Type B pancreatic cell (in vitro differentiated cells): ENCODE results near the gene TANGO6. TPM values are rescaled to one million over a fixed set of nuclear protein-coding genes. Genes with fewer than 3 reads are reported as not detected.
A peak's percentile ranks its signal among the peaks of the same experiment; 100 is the strongest.

Experiments
- DNase-seq: peaks from one replicate; pipeline ENCODE4 v3.0.0; 2021; ENCODE audit warnings: mixed read lengths; ENCODE audit not compliant: unreplicated experiment; ENCODE audit errors: extremely low spot score
- H3K27ac Mint-ChIP-seq: 2 replicates; pipeline ENCODE4 v1.8.0; 2021; ENCODE audit warnings: mild to moderate bottlenecking, mixed read lengths
- H3K27me3 Mint-ChIP-seq: 2 replicates; pipeline ENCODE4 v1.8.0; 2021; ENCODE audit warnings: mixed read lengths
- H3K36me3 Mint-ChIP-seq: 2 replicates; pipeline ENCODE4 v1.8.0; 2021; ENCODE audit warnings: mixed read lengths
- H3K4me1 Mint-ChIP-seq: one replicate; pipeline ENCODE4 v1.8.0; 2021; ENCODE audit warnings: mixed read lengths; ENCODE audit not compliant: unreplicated experiment
- H3K4me3 Mint-ChIP-seq: 2 replicates; pipeline ENCODE4 v1.8.0; 2021; ENCODE audit warnings: mild to moderate bottlenecking, mixed read lengths
- H3K9me3 Mint-ChIP-seq: 2 replicates; pipeline ENCODE4 v1.8.0; 2021; ENCODE audit warnings: mixed read lengths
- total RNA-seq: library from RNA; stranded (reverse); gene quantifications from 2 replicates; pipeline ENCODE4 v1.2.1, GENCODE V29; 2021; ENCODE audit warnings: low replicate concordance
- TF ChIP-seq, protein P1 (sequence below): fragments of 200-600 bp; sonication (generic); conservative IDR thresholded peaks from 2 replicates; pipeline ENCODE4 v1.5.0; 2021; ENCODE audit warnings: antibody characterized with exemption, mild to moderate bottlenecking

The TANGO6 gene
- total RNA-seq, 1 donor from 2014 or later, result 13.0 TPM

DNA sequence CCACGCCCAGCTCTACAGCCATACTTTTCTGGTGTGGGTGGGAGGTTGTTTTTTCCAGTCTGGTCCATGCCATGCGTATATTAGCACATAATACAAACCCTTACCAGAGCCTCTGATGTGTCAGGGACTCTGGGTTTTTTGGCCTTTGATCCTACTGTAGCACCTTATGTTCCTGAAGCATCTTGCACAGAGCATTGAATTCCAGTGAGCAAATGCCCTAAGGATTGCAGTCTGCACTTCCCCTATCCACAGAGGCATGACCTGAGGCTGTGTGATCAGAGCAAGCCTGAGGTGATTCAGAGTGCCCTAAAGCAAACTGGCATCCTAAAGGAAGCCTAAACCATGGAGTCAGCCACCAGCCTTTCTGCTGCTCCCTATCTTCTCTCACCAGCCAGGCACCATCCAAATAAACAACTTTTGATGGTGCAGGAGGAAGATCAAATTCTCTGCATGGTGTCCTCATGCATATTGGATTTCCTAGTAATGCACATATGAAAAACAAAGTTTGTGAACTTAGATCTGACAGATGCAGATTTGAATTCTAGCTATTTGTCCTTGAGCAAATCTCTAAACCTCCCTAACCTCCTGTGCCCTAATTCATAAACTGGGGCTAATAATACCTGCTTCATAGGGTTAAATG, 220.9 kb downstream of the TANGO6 start:
- DNase-seq, result no peak
- Mint-ChIP-seq H3K9me3 (no peaks in the 10 kb centered on the region), H3K27me3 (no peaks in the 10 kb centered on the region), H3K4me3 (no peak overlapping the region), H3K4me1 (peaks cover 19% of the 10 kb centered on the region), H3K27ac (no peak overlapping the region), H3K36me3 (no peaks in the 10 kb centered on the region)
- TF ChIP-seq, protein P1, sequence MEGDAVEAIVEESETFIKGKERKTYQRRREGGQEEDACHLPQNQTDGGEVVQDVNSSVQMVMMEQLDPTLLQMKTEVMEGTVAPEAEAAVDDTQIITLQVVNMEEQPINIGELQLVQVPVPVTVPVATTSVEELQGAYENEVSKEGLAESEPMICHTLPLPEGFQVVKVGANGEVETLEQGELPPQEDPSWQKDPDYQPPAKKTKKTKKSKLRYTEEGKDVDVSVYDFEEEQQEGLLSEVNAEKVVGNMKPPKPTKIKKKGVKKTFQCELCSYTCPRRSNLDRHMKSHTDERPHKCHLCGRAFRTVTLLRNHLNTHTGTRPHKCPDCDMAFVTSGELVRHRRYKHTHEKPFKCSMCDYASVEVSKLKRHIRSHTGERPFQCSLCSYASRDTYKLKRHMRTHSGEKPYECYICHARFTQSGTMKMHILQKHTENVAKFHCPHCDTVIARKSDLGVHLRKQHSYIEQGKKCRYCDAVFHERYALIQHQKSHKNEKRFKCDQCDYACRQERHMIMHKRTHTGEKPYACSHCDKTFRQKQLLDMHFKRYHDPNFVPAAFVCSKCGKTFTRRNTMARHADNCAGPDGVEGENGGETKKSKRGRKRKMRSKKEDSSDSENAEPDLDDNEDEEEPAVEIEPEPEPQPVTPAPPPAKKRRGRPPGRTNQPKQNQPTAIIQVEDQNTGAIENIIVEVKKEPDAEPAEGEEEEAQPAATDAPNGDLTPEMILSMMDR, result no peak

DNA sequence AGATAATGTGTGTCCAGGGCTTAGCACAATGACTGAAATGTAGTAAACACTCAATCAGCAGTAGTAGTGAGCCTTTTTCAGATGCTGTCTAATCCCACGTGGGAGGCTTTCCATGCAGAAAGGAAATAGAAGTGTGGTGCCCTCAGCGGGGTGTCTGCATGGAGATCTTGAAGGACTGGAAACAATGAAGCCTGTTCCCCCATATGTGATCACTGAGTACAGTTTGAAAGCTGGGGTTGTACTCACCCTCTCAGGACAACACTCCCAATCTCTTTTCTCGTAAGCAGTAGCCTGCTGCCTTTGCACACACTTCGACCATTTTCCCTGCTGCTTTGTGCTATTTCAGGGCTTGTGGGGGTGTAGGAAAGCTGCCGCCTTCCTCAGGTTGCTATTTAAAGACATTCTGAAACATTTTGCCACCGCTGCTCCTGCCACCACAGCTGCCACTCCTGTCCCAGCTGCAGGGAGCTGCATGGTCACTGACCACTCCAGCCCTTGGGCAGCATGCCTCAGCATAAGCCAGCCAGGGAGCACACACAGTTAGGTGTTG, 221.5 kb downstream of the TANGO6 start:
- peaks cover 19% of the 10 kb centered on the region for H3K4me1 Mint-ChIP-seq
- no peaks in the 10 kb centered on the region for H3K27me3 Mint-ChIP-seq
- TF ChIP-seq, protein P1, result no peak
- no peak overlapping the region for H3K4me3 Mint-ChIP-seq
- DNase-seq, result no peak
- H3K36me3 Mint-ChIP-seq, result no peaks in the 10 kb centered on the region
- no peaks in the 10 kb centered on the region for H3K9me3 Mint-ChIP-seq
- H3K27ac Mint-ChIP-seq, result no peak overlapping the region

DNA sequence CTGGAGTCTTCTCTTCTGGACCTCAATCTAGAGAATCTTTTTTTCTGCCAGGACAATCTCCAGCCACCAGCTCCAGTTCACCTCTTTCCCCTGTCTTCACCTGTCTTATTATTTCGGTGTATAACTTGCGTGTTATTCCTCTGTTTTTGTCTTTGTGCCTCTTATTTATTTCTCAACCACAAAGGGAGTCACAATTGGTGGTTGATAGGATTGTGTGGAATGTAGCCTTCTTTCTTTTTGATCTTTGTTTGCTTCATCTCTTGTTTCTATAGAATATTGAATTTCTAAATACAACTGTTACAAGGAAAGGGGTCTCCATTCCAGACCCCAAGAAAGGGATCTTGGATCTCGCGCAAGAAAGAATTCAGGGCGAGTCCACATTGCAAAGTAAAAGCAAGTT, 226.2 kb downstream of the TANGO6 start:
- Mint-ChIP-seq H3K4me3 (no peak overlapping the region), H3K9me3 (no peaks in the 10 kb centered on the region), H3K27me3 (no peaks in the 10 kb centered on the region), H3K36me3 (no peaks in the 10 kb centered on the region), H3K27ac (no peak overlapping the region), H3K4me1 (peaks cover 27% of the 10 kb centered on the region)
- DNase-seq, result no peak
- TF ChIP-seq, protein P1, result no peak

DNA sequence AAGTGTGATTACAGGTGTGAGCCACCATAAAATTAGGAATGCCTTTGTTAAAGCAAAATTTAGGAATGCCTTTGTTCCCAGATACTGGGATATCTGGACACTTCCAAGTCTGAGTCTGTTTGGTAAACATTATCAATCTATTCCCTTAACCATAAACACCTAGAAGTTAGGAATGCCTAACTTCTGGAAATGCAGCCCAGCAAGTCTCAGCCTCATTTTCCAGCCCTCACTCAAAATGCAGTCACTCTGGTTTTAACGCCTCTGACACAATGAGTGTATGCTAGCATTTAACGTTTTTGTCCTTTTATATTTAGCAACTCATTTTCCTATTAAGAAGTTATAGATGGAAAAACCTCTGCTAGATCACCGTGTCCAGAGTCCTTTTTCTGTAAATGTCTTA, 227.7 kb downstream of the TANGO6 start:
- no peaks in the 10 kb centered on the region for H3K9me3 Mint-ChIP-seq
- H3K27ac Mint-ChIP-seq, result no peak overlapping the region
- H3K27me3 Mint-ChIP-seq, result no peaks in the 10 kb centered on the region
- no peaks in the 10 kb centered on the region for H3K36me3 Mint-ChIP-seq
- H3K4me1 Mint-ChIP-seq, result peaks cover 14% of the 10 kb centered on the region
- no peak for DNase-seq
- TF ChIP-seq, protein P1, result no peak
- H3K4me3 Mint-ChIP-seq, result no peak overlapping the region

DNA sequence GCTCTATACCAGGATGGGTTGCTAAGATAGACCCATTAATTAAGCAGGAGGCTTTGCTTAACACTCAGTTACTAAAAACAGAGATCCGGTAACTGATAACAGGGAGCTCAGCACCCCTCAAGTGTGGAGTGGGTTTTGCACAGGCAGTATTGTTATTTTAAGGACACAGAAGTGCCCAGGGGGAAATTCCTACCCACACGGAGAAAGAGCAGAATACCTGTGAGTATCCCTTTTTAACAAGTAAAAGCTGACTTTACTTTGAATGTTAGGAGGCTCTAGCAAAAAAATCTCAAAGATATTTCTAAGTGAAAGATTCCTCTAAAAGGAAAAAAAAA, 229.3 kb downstream of the TANGO6 start:
- DNase-seq, result no peak
- Mint-ChIP-seq H3K9me3 (no peaks in the 10 kb centered on the region), H3K36me3 (no peaks in the 10 kb centered on the region), H3K4me3 (no peak overlapping the region), H3K27me3 (no peaks in the 10 kb centered on the region), H3K4me1 (peaks cover 13% of the 10 kb centered on the region), H3K27ac (peak overlapping the region; percentile 74)
- TF ChIP-seq, protein P1, result no peak
